HL-60 (cell line): ENCODE results near the gene KMT5B.

Experiments
- GABPA ChIP-seq: IDR thresholded peaks from 2 replicates; pipeline ENCODE4 v1.6.1; 2012; ENCODE audit warnings: low read depth
- POLR2AphosphoS5 ChIP-seq: IDR thresholded peaks from 2 replicates; pipeline ENCODE4 v1.6.1; 2012; ENCODE audit warnings: low read depth
- SPI1 ChIP-seq: IDR thresholded peaks from 2 replicates; pipeline ENCODE4 v1.6.1; 2012; ENCODE audit warnings: low read depth, mild to moderate bottlenecking, borderline replicate concordance
- TF ChIP-seq, protein P1 (sequence below): IDR thresholded peaks from one replicate; pipeline ENCODE4 v1.5.1; 2011; ENCODE audit warnings: low read length, control low read depth, inconsistent platforms; ENCODE audit not compliant: insufficient read depth
- TF ChIP-seq, protein P2 (sequence below): IDR thresholded peaks from 2 replicates; pipeline ENCODE4 v1.6.1; 2012; ENCODE audit warnings: low read depth; ENCODE audit not compliant: insufficient replicate concordance

DNA sequence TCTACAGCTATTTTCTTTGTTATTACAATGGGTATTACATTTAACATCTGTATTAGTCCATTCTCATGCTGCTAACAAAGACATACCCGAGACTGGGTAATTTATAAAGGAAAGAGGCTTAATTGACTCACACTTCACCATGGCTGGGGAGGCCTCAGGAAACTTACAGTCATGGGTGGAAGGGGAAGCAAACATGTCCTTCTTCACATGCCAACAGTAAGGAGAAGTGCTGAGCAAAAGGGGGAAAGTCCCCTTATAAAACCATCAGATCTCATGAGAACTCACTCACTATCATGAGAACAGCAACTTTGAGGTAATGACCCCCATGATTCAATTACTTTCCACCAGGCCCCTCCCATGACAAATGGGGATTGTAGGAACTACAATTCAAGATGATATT, 16.5 kb upstream of the KMT5B start:
- TF ChIP-seq, protein P1, sequence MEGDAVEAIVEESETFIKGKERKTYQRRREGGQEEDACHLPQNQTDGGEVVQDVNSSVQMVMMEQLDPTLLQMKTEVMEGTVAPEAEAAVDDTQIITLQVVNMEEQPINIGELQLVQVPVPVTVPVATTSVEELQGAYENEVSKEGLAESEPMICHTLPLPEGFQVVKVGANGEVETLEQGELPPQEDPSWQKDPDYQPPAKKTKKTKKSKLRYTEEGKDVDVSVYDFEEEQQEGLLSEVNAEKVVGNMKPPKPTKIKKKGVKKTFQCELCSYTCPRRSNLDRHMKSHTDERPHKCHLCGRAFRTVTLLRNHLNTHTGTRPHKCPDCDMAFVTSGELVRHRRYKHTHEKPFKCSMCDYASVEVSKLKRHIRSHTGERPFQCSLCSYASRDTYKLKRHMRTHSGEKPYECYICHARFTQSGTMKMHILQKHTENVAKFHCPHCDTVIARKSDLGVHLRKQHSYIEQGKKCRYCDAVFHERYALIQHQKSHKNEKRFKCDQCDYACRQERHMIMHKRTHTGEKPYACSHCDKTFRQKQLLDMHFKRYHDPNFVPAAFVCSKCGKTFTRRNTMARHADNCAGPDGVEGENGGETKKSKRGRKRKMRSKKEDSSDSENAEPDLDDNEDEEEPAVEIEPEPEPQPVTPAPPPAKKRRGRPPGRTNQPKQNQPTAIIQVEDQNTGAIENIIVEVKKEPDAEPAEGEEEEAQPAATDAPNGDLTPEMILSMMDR = no peak
- TF ChIP-seq POLR2AphosphoS5 = no peak
- TF ChIP-seq, protein P2, sequence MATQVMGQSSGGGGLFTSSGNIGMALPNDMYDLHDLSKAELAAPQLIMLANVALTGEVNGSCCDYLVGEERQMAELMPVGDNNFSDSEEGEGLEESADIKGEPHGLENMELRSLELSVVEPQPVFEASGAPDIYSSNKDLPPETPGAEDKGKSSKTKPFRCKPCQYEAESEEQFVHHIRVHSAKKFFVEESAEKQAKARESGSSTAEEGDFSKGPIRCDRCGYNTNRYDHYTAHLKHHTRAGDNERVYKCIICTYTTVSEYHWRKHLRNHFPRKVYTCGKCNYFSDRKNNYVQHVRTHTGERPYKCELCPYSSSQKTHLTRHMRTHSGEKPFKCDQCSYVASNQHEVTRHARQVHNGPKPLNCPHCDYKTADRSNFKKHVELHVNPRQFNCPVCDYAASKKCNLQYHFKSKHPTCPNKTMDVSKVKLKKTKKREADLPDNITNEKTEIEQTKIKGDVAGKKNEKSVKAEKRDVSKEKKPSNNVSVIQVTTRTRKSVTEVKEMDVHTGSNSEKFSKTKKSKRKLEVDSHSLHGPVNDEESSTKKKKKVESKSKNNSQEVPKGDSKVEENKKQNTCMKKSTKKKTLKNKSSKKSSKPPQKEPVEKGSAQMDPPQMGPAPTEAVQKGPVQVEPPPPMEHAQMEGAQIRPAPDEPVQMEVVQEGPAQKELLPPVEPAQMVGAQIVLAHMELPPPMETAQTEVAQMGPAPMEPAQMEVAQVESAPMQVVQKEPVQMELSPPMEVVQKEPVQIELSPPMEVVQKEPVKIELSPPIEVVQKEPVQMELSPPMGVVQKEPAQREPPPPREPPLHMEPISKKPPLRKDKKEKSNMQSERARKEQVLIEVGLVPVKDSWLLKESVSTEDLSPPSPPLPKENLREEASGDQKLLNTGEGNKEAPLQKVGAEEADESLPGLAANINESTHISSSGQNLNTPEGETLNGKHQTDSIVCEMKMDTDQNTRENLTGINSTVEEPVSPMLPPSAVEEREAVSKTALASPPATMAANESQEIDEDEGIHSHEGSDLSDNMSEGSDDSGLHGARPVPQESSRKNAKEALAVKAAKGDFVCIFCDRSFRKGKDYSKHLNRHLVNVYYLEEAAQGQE = no peak
- TF ChIP-seq GABPA = no peak
- TF ChIP-seq SPI1 = no peak
